HEK293 (cell line): ENCODE measurements around the gene PROCA1.
A peak's percentile ranks its signal among the peaks of the same experiment; 100 is the strongest.

Experiments used
- CTCF ChIA-PET: fragments of 350-600 bp; formaldehyde crosslinking; extraction: SDS; loops from one replicate; lab custom pipeline; 2021; ENCODE audit warnings: antibody characterized with exemption; lab: Yijun Ruan, JAX
- POLR2A ChIA-PET: fragments of 300-600 bp; formaldehyde crosslinking; extraction: SDS; loops from one replicate; lab custom pipeline; 2020; ENCODE audit warnings: antibody characterized with exemption, inconsistent platforms; lab: Yijun Ruan, JAX
- H3K27ac ChIP-seq: fragments of 200-500 bp; sonication (Bioruptor generic); 2 replicates; pipeline ENCODE4 v1.5.1; 2014; ENCODE audit warnings: low read depth, low read length, control low read depth, inconsistent platforms; ENCODE audit errors: extremely low read depth
- H3K36me3 ChIP-seq, 2 experiments: fragments of 200-500 bp in 1 of 2; sonication (Bioruptor generic) in 1 of 2; 1 replicate in 1 of 2; 2 replicates in 1 of 2; pipeline ENCODE4 v1.5.1; 2014 to 2017; ENCODE audit warnings: inconsistent platforms in 2 of 2, low read length in 2 of 2; ENCODE audit not compliant: control insufficient read depth in 2 of 2, insufficient read depth in 1 of 2
- H3K4me1 ChIP-seq: fragments of 200-500 bp; sonication (Bioruptor generic); 2 replicates; pipeline ENCODE4 v1.5.1; 2014; ENCODE audit warnings: mild to moderate bottlenecking, low read length, inconsistent platforms; ENCODE audit not compliant: control insufficient read depth, insufficient read depth
- H3K4me3 ChIP-seq: 2 replicates; pipeline ENCODE4 v1.5.1; 2011; ENCODE audit warnings: low read depth, mild to moderate bottlenecking, control low read depth, low read length, moderate library complexity
- H3K9me3 ChIP-seq: fragments of 200-500 bp; sonication (Bioruptor generic); 2 replicates; pipeline ENCODE4 v1.5.1; 2014; ENCODE audit warnings: low read depth, low read length, inconsistent platforms; ENCODE audit not compliant: control insufficient read depth, insufficient read depth
- BCL11B ChIP-seq: fragments of 450-650 bp; formaldehyde crosslinking; IDR thresholded peaks from 2 replicates; pipeline ENCODE4 v1.5.1; 2016; ENCODE audit warnings: low read depth, missing biosample characterization, missing genetic modification characterization
- PRDM10 ChIP-seq: fragments of 450-650 bp; formaldehyde crosslinking; IDR thresholded peaks from 2 replicates; pipeline ENCODE4 v1.5.1; 2016; ENCODE audit warnings: missing biosample characterization, missing genetic modification characterization
- ZNF18 ChIP-seq: fragments of 450-650 bp; formaldehyde crosslinking; IDR thresholded peaks from 2 replicates; pipeline ENCODE4 v1.5.1; 2016; ENCODE audit warnings: missing biosample characterization, missing genetic modification characterization
- ZNF521 ChIP-seq: fragments of 450-650 bp; formaldehyde crosslinking; IDR thresholded peaks from 2 replicates; pipeline ENCODE4 v1.5.1; 2017; ENCODE audit warnings: missing biosample characterization, mild to moderate bottlenecking, missing genetic modification characterization
- ZNF530 ChIP-seq: fragments of 450-650 bp; formaldehyde crosslinking; IDR thresholded peaks from 2 replicates; pipeline ENCODE4 v1.5.1; 2016; ENCODE audit warnings: low read depth, missing biosample characterization, missing genetic modification characterization
- ZNF658 ChIP-seq: fragments of 450-650 bp; formaldehyde crosslinking; IDR thresholded peaks from 2 replicates; pipeline ENCODE4; 2016; ENCODE audit warnings: missing biosample characterization, missing genetic modification characterization
- ZNF701 ChIP-seq: fragments of 450-650 bp; formaldehyde crosslinking; IDR thresholded peaks from 2 replicates; pipeline ENCODE4 v1.5.1; 2016; ENCODE audit warnings: missing biosample characterization, missing genetic modification characterization
- ZNF837 ChIP-seq: fragments of 450-650 bp; formaldehyde crosslinking; IDR thresholded peaks from 2 replicates; pipeline ENCODE4 v1.5.1; 2016; ENCODE audit warnings: missing biosample characterization, missing genetic modification characterization
- TF ChIP-seq, protein P1 (sequence below): fragments of 450-650 bp; formaldehyde crosslinking; IDR thresholded peaks from 2 replicates; pipeline ENCODE4 v1.5.1; 2016; ENCODE audit warnings: missing biosample characterization, missing genetic modification characterization
- TF ChIP-seq, protein P2 (sequence below): fragments of 450-650 bp; IDR thresholded peaks from 2 replicates; pipeline ENCODE4 v1.5.1; 2018; ENCODE audit warnings: missing biosample characterization, missing genetic modification characterization

Gene PROCA1

GRCh38 chr17:28750178-28751047 is 38.7 kb upstream of the PROCA1 start (continued):
- TF ChIP-seq, protein P1, sequence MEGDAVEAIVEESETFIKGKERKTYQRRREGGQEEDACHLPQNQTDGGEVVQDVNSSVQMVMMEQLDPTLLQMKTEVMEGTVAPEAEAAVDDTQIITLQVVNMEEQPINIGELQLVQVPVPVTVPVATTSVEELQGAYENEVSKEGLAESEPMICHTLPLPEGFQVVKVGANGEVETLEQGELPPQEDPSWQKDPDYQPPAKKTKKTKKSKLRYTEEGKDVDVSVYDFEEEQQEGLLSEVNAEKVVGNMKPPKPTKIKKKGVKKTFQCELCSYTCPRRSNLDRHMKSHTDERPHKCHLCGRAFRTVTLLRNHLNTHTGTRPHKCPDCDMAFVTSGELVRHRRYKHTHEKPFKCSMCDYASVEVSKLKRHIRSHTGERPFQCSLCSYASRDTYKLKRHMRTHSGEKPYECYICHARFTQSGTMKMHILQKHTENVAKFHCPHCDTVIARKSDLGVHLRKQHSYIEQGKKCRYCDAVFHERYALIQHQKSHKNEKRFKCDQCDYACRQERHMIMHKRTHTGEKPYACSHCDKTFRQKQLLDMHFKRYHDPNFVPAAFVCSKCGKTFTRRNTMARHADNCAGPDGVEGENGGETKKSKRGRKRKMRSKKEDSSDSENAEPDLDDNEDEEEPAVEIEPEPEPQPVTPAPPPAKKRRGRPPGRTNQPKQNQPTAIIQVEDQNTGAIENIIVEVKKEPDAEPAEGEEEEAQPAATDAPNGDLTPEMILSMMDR, result peak; percentile 96
- TF ChIP-seq, protein P2, sequence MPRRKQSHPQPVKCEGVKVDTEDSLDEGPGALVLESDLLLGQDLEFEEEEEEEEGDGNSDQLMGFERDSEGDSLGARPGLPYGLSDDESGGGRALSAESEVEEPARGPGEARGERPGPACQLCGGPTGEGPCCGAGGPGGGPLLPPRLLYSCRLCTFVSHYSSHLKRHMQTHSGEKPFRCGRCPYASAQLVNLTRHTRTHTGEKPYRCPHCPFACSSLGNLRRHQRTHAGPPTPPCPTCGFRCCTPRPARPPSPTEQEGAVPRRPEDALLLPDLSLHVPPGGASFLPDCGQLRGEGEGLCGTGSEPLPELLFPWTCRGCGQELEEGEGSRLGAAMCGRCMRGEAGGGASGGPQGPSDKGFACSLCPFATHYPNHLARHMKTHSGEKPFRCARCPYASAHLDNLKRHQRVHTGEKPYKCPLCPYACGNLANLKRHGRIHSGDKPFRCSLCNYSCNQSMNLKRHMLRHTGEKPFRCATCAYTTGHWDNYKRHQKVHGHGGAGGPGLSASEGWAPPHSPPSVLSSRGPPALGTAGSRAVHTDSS (tag by site-specific recombination), result no peak
- TF ChIP-seq ZNF837 (tag by site-specific recombination), result no peak
- no peak for TF ChIP-seq ZNF530 (tag by site-specific recombination)
- TF ChIP-seq, all 188 proteins: peak for 18

DNA sequence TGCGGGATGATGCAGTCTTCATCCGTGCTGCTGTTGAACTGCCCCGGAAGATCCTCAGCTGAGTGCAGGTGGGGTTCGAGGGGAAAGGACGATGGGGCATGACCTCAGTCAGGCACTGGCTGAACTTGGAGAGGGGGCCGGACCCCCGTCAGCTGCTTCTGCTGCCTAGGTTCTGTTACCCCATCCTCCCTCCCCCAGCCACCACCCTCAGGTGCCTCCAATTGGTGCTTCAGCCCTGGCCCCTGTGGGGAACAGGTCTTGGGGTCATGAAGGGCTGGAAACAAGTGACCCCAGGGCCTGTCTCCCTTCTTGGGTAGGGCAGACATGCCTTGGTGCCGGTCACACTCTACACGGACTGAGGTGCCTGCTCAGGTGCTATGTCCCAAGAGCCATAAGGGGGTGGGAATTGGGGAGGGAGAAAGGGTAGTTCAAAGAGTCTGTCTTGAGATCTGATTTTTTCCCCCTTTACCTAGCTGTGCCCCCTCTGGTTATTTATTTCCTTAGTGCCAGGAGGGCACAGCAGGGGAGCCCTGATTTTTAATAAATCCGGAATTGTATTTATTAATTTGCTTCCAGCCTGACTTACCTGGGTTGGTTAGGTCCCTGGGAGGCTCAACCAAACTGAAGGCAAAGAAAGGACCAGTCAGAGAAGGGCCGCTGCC is 38.0 kb upstream of the PROCA1 start:
- Histone ChIP-seq H3K4me1 (peaks cover 8% of the 10 kb centered on the region; the same call in 1 of the 2 replicates), H3K36me3 (peaks cover 7 to 73% of the 10 kb centered on the region in 2 experiments; a peak in 2 of 3 replicates), H3K4me3 (no peak overlapping the region), H3K27ac (peak overlapping the region; percentile 12; the same call in 1 of the 2 replicates), H3K9me3 (no peaks in the 10 kb centered on the region)
- CTCF ChIA-PET, result interaction anchor here (0.5 to 16.7 kb wide), 29 partner anchors 8 to 1453 kb away, joined by 3 to 445 read pairs (median 3); partner anchors contain the start of genes BLTP2, DHRS13, NEK8 and PROCA1
- no peak for TF ChIP-seq ZNF658
- no peak for TF ChIP-seq BCL11B (tag by site-specific recombination)
- TF ChIP-seq ZNF701 (tag by site-specific recombination), result no peak
- peak; percentile 53; the same call in 1 of the 2 replicates for TF ChIP-seq PRDM10 (tag by site-specific recombination)
- TF ChIP-seq ZNF521 (tag by site-specific recombination), result no peak
- no peak for TF ChIP-seq ZNF18 (tag by site-specific recombination)
- POLR2A ChIA-PET, result interaction anchor here (1.1 to 14.1 kb wide), 5 partner anchors 11 to 39 kb away, joined by 3 to 448 read pairs (median 3); partner anchors contain the start of genes NEK8, PROCA1, RPL23A and TLCD1
